Measurements from ENCODE around the gene SUPT20HL1. TPM values are rescaled to one million over a fixed set of nuclear protein-coding genes. Genes with fewer than 3 reads are reported as not detected.

The SUPT20HL1 gene
- total RNA-seq, 2 donors from 2014 or later, result not detected

DNA sequence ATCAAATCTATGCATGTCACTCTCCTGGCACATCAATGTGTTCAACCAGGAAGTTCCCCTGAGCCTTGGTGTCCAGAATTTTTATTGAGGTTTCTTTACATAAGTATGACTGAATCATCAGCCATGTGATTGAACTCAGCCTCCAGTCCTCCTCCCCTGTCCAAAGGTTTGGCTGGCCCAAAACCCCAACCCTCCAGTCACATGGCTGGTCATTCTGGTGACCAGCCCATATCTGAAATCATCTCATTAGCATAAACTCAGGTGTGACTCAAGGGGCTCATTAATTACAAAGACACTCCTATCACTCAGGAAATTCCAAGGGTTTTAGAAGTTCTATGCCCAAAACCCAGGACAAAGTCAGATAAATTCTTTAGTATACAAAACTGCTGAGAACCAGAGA lies 26.0 kb upstream of the SUPT20HL1 start:
- Histone ChIP-seq H3K4me1 (ENCODE audit: control insufficient read depth in 1 of 2, low read depth in 2 of 2) (no peaks in the 10 kb centered on the region), H3K27me3 (replicated peaks; ENCODE audit: insufficient read depth) (no peaks in the 10 kb centered on the region), H3K4me3 (no peak overlapping the region), H3K36me3 (no peaks in the 10 kb centered on the region), H3K9me3 (no peaks in the 10 kb centered on the region), H3K27ac (no peak overlapping the region)
- no peak for TF ChIP-seq CTCF (IDR thresholded peaks at IDR 0.05)
- ATAC-seq (ENCODE audit: insufficient number of reproducible peaks, low FRiP score, low read depth) (no peak), DNase-seq (ENCODE audit: low spot score) (no peak)

GRCh38 chrX:24335871-24336270 lies 24.6 kb upstream of the SUPT20HL1 start:
- Histone ChIP-seq H3K27me3 (replicated peaks; ENCODE audit: insufficient read depth) (no peaks in the 10 kb centered on the region), H3K4me3 (no peak overlapping the region), H3K27ac (no peak overlapping the region), H3K4me1 (ENCODE audit: control insufficient read depth in 1 of 2, low read depth in 2 of 2) (no peaks in the 10 kb centered on the region), H3K36me3 (no peaks in the 10 kb centered on the region), H3K9me3 (no peaks in the 10 kb centered on the region)
- TF ChIP-seq CTCF (IDR thresholded peaks at IDR 0.05), result no peak
- DNase-seq (ENCODE audit: low spot score) (no peak), ATAC-seq (ENCODE audit: insufficient number of reproducible peaks, low FRiP score, low read depth) (no peak)

GRCh38 chrX:24339911-24340310 lies 20.5 kb upstream of the SUPT20HL1 start:
- ATAC-seq (ENCODE audit: insufficient number of reproducible peaks, low FRiP score, low read depth) (no peak), DNase-seq (ENCODE audit: low spot score) (no peak)
- Histone ChIP-seq H3K4me1 (ENCODE audit: control insufficient read depth in 1 of 2, low read depth in 2 of 2) (no peaks in the 10 kb centered on the region), H3K27ac (no peak overlapping the region), H3K36me3 (no peaks in the 10 kb centered on the region), H3K27me3 (replicated peaks; ENCODE audit: insufficient read depth) (no peaks in the 10 kb centered on the region), H3K9me3 (no peaks in the 10 kb centered on the region), H3K4me3 (no peak overlapping the region)
- no peak for TF ChIP-seq CTCF (IDR thresholded peaks at IDR 0.05)

DNA sequence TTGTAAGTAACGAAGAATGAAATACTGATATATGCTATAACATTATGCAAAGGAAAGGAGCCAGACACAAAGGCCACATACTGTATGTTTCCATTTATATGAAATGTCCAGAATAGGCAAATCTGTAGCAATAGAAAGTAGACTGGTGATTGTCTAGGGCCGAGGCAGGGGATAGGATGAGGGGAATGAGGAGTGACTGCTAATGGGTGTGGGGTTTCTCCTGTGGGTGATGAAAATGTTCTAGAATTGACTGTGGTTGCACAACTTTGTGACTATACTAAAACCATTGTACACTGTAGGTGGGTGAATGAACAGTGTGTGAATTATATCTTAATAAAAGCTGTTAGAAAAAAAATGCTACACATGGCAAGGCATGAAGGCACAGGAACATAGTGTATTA lies 19.9 kb upstream of the SUPT20HL1 start:
- DNase-seq (ENCODE audit: low spot score), result no peak
- no peak for ATAC-seq (ENCODE audit: insufficient number of reproducible peaks, low FRiP score, low read depth)
- TF ChIP-seq CTCF (IDR thresholded peaks at IDR 0.05), result no peak
- no peaks in the 10 kb centered on the region for H3K36me3 ChIP-seq
- no peaks in the 10 kb centered on the region for H3K27me3 ChIP-seq (replicated peaks; ENCODE audit: insufficient read depth)
- no peaks in the 10 kb centered on the region for H3K4me1 ChIP-seq (ENCODE audit: control insufficient read depth in 1 of 2, low read depth in 2 of 2)
- H3K9me3 ChIP-seq, result no peaks in the 10 kb centered on the region
- H3K27ac ChIP-seq, result no peak overlapping the region
- no peak overlapping the region for H3K4me3 ChIP-seq

DNA sequence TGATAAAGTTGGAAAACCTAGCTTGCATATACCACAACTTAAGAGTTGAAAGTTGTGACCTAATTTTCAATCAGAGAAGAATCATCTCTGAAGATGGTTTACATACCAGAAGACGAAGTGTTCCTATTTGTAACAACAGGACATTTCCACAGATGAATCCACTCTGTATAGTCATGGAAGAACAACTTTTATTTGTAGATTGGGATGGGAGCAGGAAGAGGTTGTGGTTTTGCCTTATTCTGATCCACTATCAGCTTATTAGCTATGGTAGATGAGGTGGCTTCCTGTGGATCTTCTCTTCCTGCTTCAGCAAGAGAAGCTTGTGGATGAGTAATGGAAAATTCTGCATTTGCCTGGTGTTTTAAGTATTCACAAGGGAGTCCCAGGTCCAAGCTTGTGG lies 18.6 kb upstream of the SUPT20HL1 start:
- no peaks in the 10 kb centered on the region for H3K27me3 ChIP-seq (replicated peaks; ENCODE audit: insufficient read depth)
- no peaks in the 10 kb centered on the region for H3K36me3 ChIP-seq
- H3K9me3 ChIP-seq, result no peaks in the 10 kb centered on the region
- no peak overlapping the region for H3K4me3 ChIP-seq
- no peak for DNase-seq (ENCODE audit: low spot score)
- no peaks in the 10 kb centered on the region for H3K4me1 ChIP-seq (ENCODE audit: control insufficient read depth in 1 of 2, low read depth in 2 of 2)
- H3K27ac ChIP-seq, result no peak overlapping the region
- ATAC-seq (ENCODE audit: insufficient number of reproducible peaks, low FRiP score, low read depth), result no peak
- no peak for TF ChIP-seq CTCF (IDR thresholded peaks at IDR 0.05)
